Measurements from ENCODE around the gene ASB3.

The ASB3 gene

GRCh38 chr2:53697092-53697491 lies 89.7 kb downstream of the ASB3 start:
- no peaks in the 10 kb centered on the region for H3K9me3 ChIP-seq (ENCODE audit: control insufficient read depth, insufficient read depth, low read length)
- H3F3A ChIP-seq (ENCODE audit: control insufficient read depth, insufficient read depth): no peaks in the 10 kb centered on the region
- peaks cover 15% of the 10 kb centered on the region for H3K36me3 ChIP-seq (ENCODE audit: control insufficient read depth, low read length)
- no peaks in the 10 kb centered on the region for H4K20me1 ChIP-seq (ENCODE audit: control insufficient read depth, insufficient read depth, low read depth, low read length)
- no peaks in the 10 kb centered on the region for H3K4me1 ChIP-seq (ENCODE audit: control insufficient read depth, low read length)
- H3K4me2 ChIP-seq (ENCODE audit: low read length): no peak overlapping the region
- H3K27ac ChIP-seq (ENCODE audit: low read depth, low read length): no peak overlapping the region
- no peak overlapping the region for H3K4me3 ChIP-seq (ENCODE audit: low read length)
- H3K79me2 ChIP-seq (ENCODE audit: control insufficient read depth, low read length): no peaks in the 10 kb centered on the region
- TF ChIP-seq EZH2phosphoT487 (IDR thresholded peaks at IDR 0.05; ENCODE audit: borderline replicate concordance, low read length): no peak
- TF ChIP-seq, protein P1, sequence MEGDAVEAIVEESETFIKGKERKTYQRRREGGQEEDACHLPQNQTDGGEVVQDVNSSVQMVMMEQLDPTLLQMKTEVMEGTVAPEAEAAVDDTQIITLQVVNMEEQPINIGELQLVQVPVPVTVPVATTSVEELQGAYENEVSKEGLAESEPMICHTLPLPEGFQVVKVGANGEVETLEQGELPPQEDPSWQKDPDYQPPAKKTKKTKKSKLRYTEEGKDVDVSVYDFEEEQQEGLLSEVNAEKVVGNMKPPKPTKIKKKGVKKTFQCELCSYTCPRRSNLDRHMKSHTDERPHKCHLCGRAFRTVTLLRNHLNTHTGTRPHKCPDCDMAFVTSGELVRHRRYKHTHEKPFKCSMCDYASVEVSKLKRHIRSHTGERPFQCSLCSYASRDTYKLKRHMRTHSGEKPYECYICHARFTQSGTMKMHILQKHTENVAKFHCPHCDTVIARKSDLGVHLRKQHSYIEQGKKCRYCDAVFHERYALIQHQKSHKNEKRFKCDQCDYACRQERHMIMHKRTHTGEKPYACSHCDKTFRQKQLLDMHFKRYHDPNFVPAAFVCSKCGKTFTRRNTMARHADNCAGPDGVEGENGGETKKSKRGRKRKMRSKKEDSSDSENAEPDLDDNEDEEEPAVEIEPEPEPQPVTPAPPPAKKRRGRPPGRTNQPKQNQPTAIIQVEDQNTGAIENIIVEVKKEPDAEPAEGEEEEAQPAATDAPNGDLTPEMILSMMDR (IDR thresholded peaks at IDR 0.05; ENCODE audit: low read depth, low read length, poor library complexity, severe bottlenecking): no peak
- H3K27me3 ChIP-seq (ENCODE audit: control insufficient read depth, low read length): no peaks in the 10 kb centered on the region
- no peaks in the 10 kb centered on the region for H3K9me2 ChIP-seq (replicated peaks; ENCODE audit: control insufficient read depth, low read length)

- Histone ChIP-seq H3K9me2 (replicated peaks; ENCODE audit: control insufficient read depth, low read length) (no peaks in the 10 kb centered on the region), H3K36me3 (ENCODE audit: control insufficient read depth, low read length) (peaks cover 15% of the 10 kb centered on the region), H3K4me1 (ENCODE audit: control insufficient read depth, low read length) (no peaks in the 10 kb centered on the region), H3K9me3 (ENCODE audit: control insufficient read depth, insufficient read depth, low read length) (no peaks in the 10 kb centered on the region), H3F3A (ENCODE audit: control insufficient read depth, insufficient read depth) (no peaks in the 10 kb centered on the region), H3K4me2 (ENCODE audit: low read length) (no peak overlapping the region), H3K27me3 (ENCODE audit: control insufficient read depth, low read length) (no peaks in the 10 kb centered on the region), H3K27ac (ENCODE audit: low read depth, low read length) (no peak overlapping the region), H4K20me1 (ENCODE audit: control insufficient read depth, insufficient read depth, low read depth, low read length) (no peaks in the 10 kb centered on the region), H3K79me2 (ENCODE audit: control insufficient read depth, low read length) (no peaks in the 10 kb centered on the region), H3K4me3 (ENCODE audit: low read length) (no peak overlapping the region)
- TF ChIP-seq, protein P1 (IDR thresholded peaks at IDR 0.05; ENCODE audit: low read depth, low read length, poor library complexity, severe bottlenecking): no peak
- no peak for TF ChIP-seq EZH2phosphoT487 (IDR thresholded peaks at IDR 0.05; ENCODE audit: borderline replicate concordance, low read length)
Observed at GRCh38 chr2:53695575-53695974, 91.2 kb downstream of the ASB3 start.

- no peak overlapping the region for H3K4me3 ChIP-seq (ENCODE audit: low read length)
- no peak overlapping the region for H3K27ac ChIP-seq (ENCODE audit: low read depth, low read length)
Observed at GRCh38 chr2:53694096-53694771, 92.5 kb downstream of the ASB3 start.

More at GRCh38 chr2:53694096-53694771, 92.5 kb downstream of the ASB3 start:
- Histone ChIP-seq H3K4me2 (ENCODE audit: low read length) (no peak overlapping the region), H3K36me3 (ENCODE audit: control insufficient read depth, low read length) (peaks cover 5% of the 10 kb centered on the region; the same call in 1 of the 2 replicates), H3K9me3 (ENCODE audit: control insufficient read depth, insufficient read depth, low read length) (no peaks in the 10 kb centered on the region), H3K9me2 (replicated peaks; ENCODE audit: control insufficient read depth, low read length) (no peaks in the 10 kb centered on the region), H4K20me1 (ENCODE audit: control insufficient read depth, insufficient read depth, low read depth, low read length) (no peaks in the 10 kb centered on the region), H3K4me1 (ENCODE audit: control insufficient read depth, low read length) (no peaks in the 10 kb centered on the region), H3F3A (ENCODE audit: control insufficient read depth, insufficient read depth) (no peaks in the 10 kb centered on the region), H3K27me3 (ENCODE audit: control insufficient read depth, low read length) (no peaks in the 10 kb centered on the region), H3K79me2 (ENCODE audit: control insufficient read depth, low read length) (no peaks in the 10 kb centered on the region)
- TF ChIP-seq, protein P1 (IDR thresholded peaks at IDR 0.05; ENCODE audit: low read depth, low read length, poor library complexity, severe bottlenecking): no peak
- no peak for TF ChIP-seq EZH2phosphoT487 (IDR thresholded peaks at IDR 0.05; ENCODE audit: borderline replicate concordance, low read length)
